ENCODE results near the gene MAD1L1.

MAD1L1 gene

DNA sequence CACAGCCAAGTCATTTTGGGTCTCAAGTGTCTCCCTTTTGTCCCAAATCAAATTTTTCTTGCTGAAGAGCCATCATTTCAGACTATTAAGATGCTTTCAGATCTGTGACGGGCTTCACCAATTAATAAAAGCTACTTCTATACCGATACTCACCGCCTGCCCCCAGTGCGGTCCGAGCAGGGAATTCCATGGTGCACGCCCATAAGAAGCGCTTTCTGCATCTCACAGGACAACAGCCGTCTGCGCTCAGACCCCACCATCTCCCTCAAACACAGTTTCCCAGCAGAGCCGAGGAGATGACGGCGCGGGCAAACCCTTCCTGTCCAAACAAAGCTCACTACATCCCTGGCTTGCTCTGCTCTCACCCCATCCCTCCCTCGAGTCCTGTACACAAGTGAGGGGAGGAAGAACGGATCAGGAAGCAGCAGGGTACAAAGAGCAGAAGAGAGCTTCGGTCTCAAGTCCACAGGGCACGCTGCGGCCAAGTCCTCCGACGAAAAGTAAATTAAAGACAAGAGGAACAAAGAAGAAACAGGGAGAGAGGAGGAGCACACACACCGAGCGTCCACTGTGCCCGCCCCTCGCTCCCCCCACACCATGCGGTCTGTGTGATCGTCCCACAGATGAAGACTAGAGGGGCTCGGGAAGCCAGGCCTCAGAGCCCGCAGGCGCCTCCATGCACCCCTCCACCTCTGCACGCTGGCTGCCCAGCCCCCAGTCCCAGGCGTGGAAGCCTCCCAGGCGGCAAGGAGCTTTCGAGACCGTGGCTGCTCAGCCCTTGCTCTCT lies 121.9 kb downstream of the MAD1L1 start:
- no peaks in the 10 kb centered on the region for H3K36me3 ChIP-seq (ENCODE audit: insufficient read depth, low read depth, low read length)
- no peak overlapping the region for H3K27ac ChIP-seq (ENCODE audit: low read length)
- no peaks in the 10 kb centered on the region for H3K9me3 ChIP-seq (ENCODE audit: insufficient read depth, low read depth, low read length)
- no peak overlapping the region for H3K4me3 ChIP-seq (ENCODE audit: low read length)
- no peak overlapping the region for H3K9ac ChIP-seq (ENCODE audit: low read depth, low read length)
- H3K27me3 ChIP-seq (ENCODE audit: insufficient read depth, low read length) = no peaks in the 10 kb centered on the region
- H3K4me1 ChIP-seq (ENCODE audit: insufficient read depth, low read length) = peaks cover 6% of the 10 kb centered on the region; the same call in 1 of the 2 replicates

DNA sequence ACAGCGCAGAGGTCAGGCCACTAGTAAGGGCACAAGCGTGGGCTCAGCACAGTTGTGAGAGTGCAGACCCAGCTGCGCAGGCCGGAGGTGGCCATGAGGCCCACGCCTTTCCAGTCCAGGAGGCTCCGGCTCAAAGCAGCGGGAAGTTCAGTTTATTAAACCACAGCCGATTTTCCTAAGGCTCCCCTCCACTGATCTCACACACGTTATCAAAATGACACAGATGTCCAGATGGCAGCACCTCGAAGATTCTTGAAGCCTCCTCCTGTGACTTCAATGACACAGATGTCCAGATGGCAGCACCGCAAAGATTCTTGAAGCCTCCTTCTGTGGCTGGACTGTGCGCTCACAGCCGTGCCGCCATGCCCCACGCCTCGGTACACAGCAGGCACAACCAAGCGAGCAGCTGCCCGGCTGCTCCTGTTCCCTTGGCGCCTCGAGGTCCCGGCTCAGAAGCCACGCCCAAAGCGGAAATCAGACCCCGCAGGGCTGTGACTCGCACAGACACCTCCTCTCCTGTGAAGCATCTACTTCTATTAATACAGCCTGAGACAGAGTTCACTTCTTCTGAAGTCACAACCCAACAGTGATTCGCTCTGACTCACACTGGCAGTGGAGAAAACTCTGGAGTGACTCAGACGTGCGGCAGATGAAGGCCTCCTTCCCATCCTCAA lies 122.7 kb downstream of the MAD1L1 start:
- H3K9ac ChIP-seq (ENCODE audit: low read depth, low read length) = no peak overlapping the region
- H3K36me3 ChIP-seq (ENCODE audit: insufficient read depth, low read depth, low read length) = no peaks in the 10 kb centered on the region
- H3K27ac ChIP-seq (ENCODE audit: low read length) = no peak overlapping the region
- H3K4me3 ChIP-seq (ENCODE audit: low read length) = no peak overlapping the region
- no peaks in the 10 kb centered on the region for H3K27me3 ChIP-seq (ENCODE audit: insufficient read depth, low read length)
- peaks cover 6% of the 10 kb centered on the region; the same call in 1 of the 2 replicates for H3K4me1 ChIP-seq (ENCODE audit: insufficient read depth, low read length)
- no peaks in the 10 kb centered on the region for H3K9me3 ChIP-seq (ENCODE audit: insufficient read depth, low read depth, low read length)

DNA sequence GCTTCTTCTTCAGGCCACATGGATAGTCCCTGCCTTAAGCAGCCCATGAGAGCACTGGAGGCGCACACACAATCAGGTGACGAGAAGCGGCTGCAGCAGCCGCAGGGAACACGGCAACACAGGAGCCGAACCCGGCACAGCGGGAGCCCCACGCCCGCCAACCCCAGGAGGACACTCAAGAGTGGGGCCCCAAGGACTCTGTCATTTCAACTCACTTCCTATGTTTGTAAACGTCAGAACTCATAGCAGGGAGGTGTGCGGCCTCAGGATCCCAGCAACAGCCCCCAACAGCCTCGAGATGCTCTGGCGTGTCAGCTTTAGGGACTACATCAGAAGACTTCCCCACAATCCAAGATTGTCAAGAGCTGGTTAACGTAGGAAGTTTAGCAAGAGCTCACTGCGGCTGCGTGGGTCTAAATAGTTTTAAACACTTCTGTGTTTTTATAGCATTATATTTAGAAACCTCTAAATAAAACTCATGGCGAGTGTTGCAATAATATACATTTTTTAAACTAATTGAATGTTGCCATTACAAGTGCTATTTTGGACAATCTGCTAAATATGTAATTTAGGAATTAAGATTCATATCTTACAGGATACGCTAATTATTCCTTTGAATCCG lies 123.4 kb downstream of the MAD1L1 start:
- Histone ChIP-seq H3K9ac (ENCODE audit: low read depth, low read length) (no peak overlapping the region), H3K9me3 (ENCODE audit: insufficient read depth, low read depth, low read length) (no peaks in the 10 kb centered on the region), H3K36me3 (ENCODE audit: insufficient read depth, low read depth, low read length) (no peaks in the 10 kb centered on the region), H3K27me3 (ENCODE audit: insufficient read depth, low read length) (no peaks in the 10 kb centered on the region), H3K4me1 (ENCODE audit: insufficient read depth, low read length) (peaks cover 13% of the 10 kb centered on the region; the same call in 1 of the 2 replicates), H3K27ac (ENCODE audit: low read length) (no peak overlapping the region), H3K4me3 (ENCODE audit: low read length) (no peak overlapping the region)

DNA sequence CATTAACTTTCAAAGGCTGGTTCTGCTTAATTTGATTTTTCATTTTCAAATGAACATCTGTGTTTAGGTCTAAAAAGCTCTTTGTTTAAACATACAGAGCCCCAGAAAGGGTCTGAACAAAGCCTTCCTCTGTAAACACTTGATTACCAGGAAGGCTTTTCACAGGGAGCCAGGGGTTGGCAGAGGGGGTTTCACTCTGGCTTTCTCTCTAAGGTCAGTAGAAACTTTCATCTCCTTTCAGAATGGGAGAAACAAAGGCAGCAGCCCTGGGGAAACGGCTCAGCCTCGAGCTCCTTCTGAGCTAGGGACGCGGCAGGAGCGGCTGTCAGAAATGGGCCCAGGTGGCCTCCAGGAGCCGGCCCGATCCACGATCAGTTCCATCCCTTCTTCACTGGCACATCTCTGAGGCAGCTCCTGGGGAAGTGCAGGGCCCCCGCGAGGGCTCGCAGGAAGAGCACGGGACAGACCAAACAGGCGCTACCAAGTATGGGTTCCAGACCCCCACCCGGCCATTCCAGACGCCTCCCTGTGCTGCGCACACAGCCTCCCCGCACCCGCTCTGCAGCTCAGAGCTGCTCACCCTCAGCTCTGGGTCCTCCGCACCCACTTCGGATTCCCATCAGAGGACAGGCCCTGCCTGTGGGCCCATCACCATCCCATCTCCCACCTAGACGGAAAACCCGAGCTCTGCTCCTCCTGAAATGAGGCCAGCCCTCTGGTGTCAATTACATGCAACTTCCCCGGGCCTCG lies 124.1 kb downstream of the MAD1L1 start:
- Histone ChIP-seq H3K4me1 (ENCODE audit: insufficient read depth, low read length) (peaks cover 16% of the 10 kb centered on the region; the same call in 1 of the 2 replicates), H3K9me3 (ENCODE audit: insufficient read depth, low read depth, low read length) (no peaks in the 10 kb centered on the region), H3K27ac (ENCODE audit: low read length) (no peak overlapping the region), H3K9ac (ENCODE audit: low read depth, low read length) (peak overlapping the region; percentile 32; the same call in 1 of the 2 replicates), H3K36me3 (ENCODE audit: insufficient read depth, low read depth, low read length) (no peaks in the 10 kb centered on the region), H3K4me3 (ENCODE audit: low read length) (no peak overlapping the region), H3K27me3 (ENCODE audit: insufficient read depth, low read length) (no peaks in the 10 kb centered on the region)

DNA sequence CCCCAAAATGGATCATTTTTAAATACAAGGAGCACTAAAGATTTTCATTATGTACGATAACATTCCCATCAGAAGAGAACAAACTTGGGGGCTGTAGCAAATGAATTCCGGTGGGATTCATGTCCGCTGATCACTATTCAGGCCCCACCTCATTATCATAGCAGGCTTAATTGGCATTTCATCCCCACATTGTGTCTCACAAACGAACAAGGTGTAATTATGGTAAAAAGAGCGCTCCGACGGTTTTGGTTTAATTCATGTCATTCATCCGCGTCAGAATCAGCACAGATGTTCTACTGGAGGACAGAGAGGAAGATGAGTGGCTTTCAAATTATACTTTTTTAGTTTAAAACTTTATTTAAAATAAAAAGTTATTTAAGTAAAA lies 124.7 kb downstream of the MAD1L1 start:
- no peak overlapping the region for H3K9ac ChIP-seq (ENCODE audit: low read depth, low read length)

DNA sequence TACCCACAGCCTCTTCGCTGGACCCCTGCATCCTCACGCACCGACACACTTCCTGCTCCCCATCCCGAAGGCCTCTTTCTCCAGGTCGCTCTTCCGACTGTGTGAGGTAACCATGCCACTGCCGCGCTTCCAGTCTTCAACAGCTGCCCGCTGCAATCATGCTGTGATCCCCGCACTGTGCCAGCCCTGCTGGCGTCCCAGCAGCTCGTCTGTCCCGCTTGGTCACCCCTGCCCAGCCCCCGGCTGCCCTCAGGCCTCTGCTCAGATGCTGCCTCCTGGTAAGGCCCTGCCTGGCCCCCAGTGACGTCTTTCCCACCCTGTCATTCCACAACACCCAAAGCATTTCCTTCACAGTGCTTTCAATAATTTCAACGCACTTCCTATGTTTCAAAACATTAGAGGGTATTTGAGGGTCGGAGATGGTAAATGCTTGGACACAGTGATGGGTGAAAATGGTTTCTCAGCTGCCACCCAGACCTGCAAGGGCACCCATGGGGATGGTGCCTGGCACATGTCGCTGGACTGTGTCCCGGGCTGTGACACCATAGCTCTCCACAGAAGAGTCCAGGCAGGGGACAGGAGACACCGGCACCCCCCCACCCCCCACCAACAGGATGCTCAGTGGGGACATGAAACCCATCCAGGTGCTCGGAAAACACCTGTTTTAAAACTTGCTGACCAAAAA lies 125.2 kb downstream of the MAD1L1 start:
- H3K9me3 ChIP-seq (ENCODE audit: insufficient read depth, low read depth, low read length) = no peaks in the 10 kb centered on the region
- no peaks in the 10 kb centered on the region for H3K27me3 ChIP-seq (ENCODE audit: insufficient read depth, low read length)
- H3K36me3 ChIP-seq (ENCODE audit: insufficient read depth, low read depth, low read length) = no peaks in the 10 kb centered on the region
- H3K4me3 ChIP-seq (ENCODE audit: low read length) = no peak overlapping the region
- H3K27ac ChIP-seq (ENCODE audit: low read length) = no peak overlapping the region
- no peak overlapping the region for H3K9ac ChIP-seq (ENCODE audit: low read depth, low read length)
- H3K4me1 ChIP-seq (ENCODE audit: insufficient read depth, low read length) = peaks cover 18% of the 10 kb centered on the region; the same call in 1 of the 2 replicates

More for the DNA sequence above, 124.7 kb downstream of the MAD1L1 start:
- Histone ChIP-seq H3K9me3 (ENCODE audit: insufficient read depth, low read depth, low read length) (no peaks in the 10 kb centered on the region), H3K4me1 (ENCODE audit: insufficient read depth, low read length) (peaks cover 18% of the 10 kb centered on the region; the same call in 1 of the 2 replicates), H3K27me3 (ENCODE audit: insufficient read depth, low read length) (no peaks in the 10 kb centered on the region), H3K27ac (ENCODE audit: low read length) (no peak overlapping the region), H3K36me3 (ENCODE audit: insufficient read depth, low read depth, low read length) (no peaks in the 10 kb centered on the region), H3K4me3 (ENCODE audit: low read length) (no peak overlapping the region)

DNA sequence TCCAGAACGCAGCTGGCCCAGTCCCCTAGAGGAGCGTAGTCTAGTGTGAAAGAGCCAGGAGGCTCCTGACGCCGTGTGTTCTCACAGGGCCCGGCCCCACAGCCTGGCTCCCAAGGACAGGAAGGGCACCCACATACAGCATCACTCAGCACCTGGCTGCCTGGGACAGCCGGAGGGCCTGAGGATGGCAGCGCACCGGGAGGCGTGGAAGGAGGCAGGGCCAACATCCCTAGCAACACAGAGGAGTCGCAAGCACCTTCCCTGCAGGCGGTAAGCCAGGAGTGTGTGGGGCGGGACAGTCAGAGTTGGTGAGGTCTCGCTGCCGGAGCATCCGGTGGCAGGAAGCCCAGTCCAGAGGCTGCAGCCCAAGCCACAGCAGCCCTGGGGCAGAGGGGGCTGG lies 125.8 kb downstream of the MAD1L1 start:
- Histone ChIP-seq H3K4me1 (ENCODE audit: insufficient read depth, low read length) (peaks cover 18% of the 10 kb centered on the region; the same call in 1 of the 2 replicates), H3K36me3 (ENCODE audit: insufficient read depth, low read depth, low read length) (no peaks in the 10 kb centered on the region), H3K4me3 (ENCODE audit: low read length) (no peak overlapping the region), H3K9ac (ENCODE audit: low read depth, low read length) (no peak overlapping the region), H3K27me3 (ENCODE audit: insufficient read depth, low read length) (no peaks in the 10 kb centered on the region), H3K27ac (ENCODE audit: low read length) (no peak overlapping the region), H3K9me3 (ENCODE audit: insufficient read depth, low read depth, low read length) (no peaks in the 10 kb centered on the region)

DNA sequence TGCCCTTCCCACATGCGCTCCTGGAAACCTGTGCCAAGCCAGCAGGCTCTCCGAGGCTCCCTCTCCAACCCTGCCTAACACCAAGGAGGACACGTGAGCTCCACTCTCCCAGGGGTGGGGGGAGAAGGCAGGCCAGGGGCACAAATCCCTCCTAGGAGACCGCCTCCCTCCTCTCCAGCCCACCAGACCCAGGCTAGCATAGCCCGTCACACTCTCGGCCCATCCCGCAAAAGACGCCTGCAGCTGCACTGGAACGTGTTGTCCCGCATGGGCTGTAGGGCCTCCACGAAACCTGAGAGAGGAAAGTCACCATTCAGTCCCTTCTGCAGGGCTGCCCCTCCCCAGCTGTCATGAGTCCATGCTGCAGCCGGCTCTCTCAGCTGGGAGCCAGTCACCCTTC lies 126.3 kb downstream of the MAD1L1 start:
- no peaks in the 10 kb centered on the region for H3K36me3 ChIP-seq (ENCODE audit: insufficient read depth, low read depth, low read length)
- no peak overlapping the region for H3K9ac ChIP-seq (ENCODE audit: low read depth, low read length)
- H3K27me3 ChIP-seq (ENCODE audit: insufficient read depth, low read length) = no peaks in the 10 kb centered on the region
- H3K4me3 ChIP-seq (ENCODE audit: low read length) = no peak overlapping the region
- H3K9me3 ChIP-seq (ENCODE audit: insufficient read depth, low read depth, low read length) = no peaks in the 10 kb centered on the region
- H3K4me1 ChIP-seq (ENCODE audit: insufficient read depth, low read length) = peaks cover 18% of the 10 kb centered on the region; the same call in 1 of the 2 replicates
- no peak overlapping the region for H3K27ac ChIP-seq (ENCODE audit: low read length)

DNA sequence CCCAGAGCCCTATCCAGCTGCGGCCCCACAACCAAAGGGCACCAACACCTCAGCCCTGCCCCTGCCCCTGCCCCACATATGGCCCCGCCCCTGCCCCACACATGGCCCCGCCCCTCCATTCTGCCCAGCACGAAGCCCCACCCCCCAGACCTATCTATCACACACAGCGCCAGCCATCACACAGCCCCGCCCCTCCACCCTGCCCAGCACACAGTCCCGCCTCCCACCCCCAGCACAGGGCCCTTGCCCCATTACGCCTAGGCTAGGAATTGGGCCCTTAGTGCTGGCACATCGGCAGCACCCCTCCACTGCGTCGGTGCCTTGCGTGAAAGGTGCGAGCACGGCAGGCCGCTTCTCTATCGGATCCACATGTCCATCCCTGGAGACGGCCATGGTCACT lies 126.8 kb downstream of the MAD1L1 start:
- no peak overlapping the region for H3K27ac ChIP-seq (ENCODE audit: low read length)
- H3K4me1 ChIP-seq (ENCODE audit: insufficient read depth, low read length) = peaks cover 18% of the 10 kb centered on the region; the same call in 1 of the 2 replicates
- H3K36me3 ChIP-seq (ENCODE audit: insufficient read depth, low read depth, low read length) = no peaks in the 10 kb centered on the region
- H3K9me3 ChIP-seq (ENCODE audit: insufficient read depth, low read depth, low read length) = no peaks in the 10 kb centered on the region
- no peak overlapping the region for H3K9ac ChIP-seq (ENCODE audit: low read depth, low read length)
- H3K27me3 ChIP-seq (ENCODE audit: insufficient read depth, low read length) = no peaks in the 10 kb centered on the region
- no peak overlapping the region for H3K4me3 ChIP-seq (ENCODE audit: low read length)

DNA sequence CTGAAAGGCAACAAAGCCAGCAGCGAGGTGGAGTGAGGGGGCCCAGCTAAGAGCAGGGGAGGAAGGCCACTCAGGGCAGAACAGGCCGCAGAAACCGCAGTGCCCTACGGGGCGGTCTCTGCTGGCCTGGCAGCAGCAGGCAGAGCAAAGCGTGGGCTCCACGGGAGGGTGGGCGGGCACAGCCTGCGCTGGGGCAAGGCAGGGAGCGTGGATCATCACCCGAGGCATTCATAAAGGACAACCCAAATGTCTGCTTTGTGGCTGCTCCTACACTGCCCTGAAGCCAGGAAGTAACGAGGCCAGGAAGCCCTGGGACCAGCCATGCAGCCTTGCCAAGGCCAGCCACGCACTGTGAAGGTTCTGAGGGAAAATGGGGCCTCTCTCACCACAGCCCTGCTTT lies 127.5 kb downstream of the MAD1L1 start:
- Histone ChIP-seq H3K9me3 (ENCODE audit: insufficient read depth, low read depth, low read length) (no peaks in the 10 kb centered on the region), H3K4me3 (ENCODE audit: low read length) (no peak overlapping the region), H3K27ac (ENCODE audit: low read length) (no peak overlapping the region), H3K9ac (ENCODE audit: low read depth, low read length) (no peak overlapping the region), H3K27me3 (ENCODE audit: insufficient read depth, low read length) (no peaks in the 10 kb centered on the region), H3K36me3 (ENCODE audit: insufficient read depth, low read depth, low read length) (no peaks in the 10 kb centered on the region), H3K4me1 (ENCODE audit: insufficient read depth, low read length) (peaks cover 18% of the 10 kb centered on the region; the same call in 1 of the 2 replicates)

DNA sequence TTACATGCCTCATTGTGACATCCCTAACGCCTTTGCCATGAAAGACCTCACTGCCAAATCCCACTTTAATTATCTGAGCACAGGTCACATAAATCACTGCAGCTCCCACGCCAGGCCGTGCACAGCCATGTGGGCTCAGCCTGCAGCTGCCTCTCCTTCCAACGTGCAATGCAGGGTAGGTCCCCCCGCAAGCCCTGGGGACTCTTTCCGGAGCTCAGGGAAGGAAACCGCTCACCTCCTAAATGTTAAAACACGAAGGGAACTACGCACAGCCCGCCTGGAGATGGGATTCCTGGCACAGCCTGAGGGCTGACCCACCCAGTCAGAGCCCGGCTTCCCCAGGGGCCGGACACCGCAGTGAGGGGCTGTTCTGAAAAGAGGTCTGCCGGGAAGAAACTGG lies 128.0 kb downstream of the MAD1L1 start:
- H3K4me3 ChIP-seq (ENCODE audit: low read length) = no peak overlapping the region
- H3K4me1 ChIP-seq (ENCODE audit: insufficient read depth, low read length) = peaks cover 18% of the 10 kb centered on the region; the same call in 1 of the 2 replicates
- H3K36me3 ChIP-seq (ENCODE audit: insufficient read depth, low read depth, low read length) = no peaks in the 10 kb centered on the region
- no peak overlapping the region for H3K27ac ChIP-seq (ENCODE audit: low read length)
- no peak overlapping the region; the same call in 1 of the 2 replicates for H3K9ac ChIP-seq (ENCODE audit: low read depth, low read length)
- H3K27me3 ChIP-seq (ENCODE audit: insufficient read depth, low read length) = no peaks in the 10 kb centered on the region
- H3K9me3 ChIP-seq (ENCODE audit: insufficient read depth, low read depth, low read length) = no peaks in the 10 kb centered on the region
